ENCODE results near the gene PLXNA4. TPM values are rescaled to one million over a fixed set of nuclear protein-coding genes. Genes with fewer than 3 reads are reported as not detected.
"Not testable (repeated sequence)": the region's sequence is repeated elsewhere in the genome, so short reads cannot be mapped to it uniquely, and the experiment has no call there.

The PLXNA4 gene
- total RNA-seq, 1 donor from 2014 or later = 67.7 TPM

- FAIRE-seq = no peak
Observed at GRCh38 chr7:132192809-132193208, 383.5 kb downstream of the PLXNA4 start.

GRCh38 chr7:132191418-132191817 lies 384.9 kb downstream of the PLXNA4 start:
- DNase-seq (ENCODE audit: low spot score in 2 of 2) = no peak
- no peak for FAIRE-seq

More at GRCh38 chr7:132192809-132193208, 383.5 kb downstream of the PLXNA4 start:
- DNase-seq (ENCODE audit: low spot score in 2 of 2) = no peak

- DNase-seq (ENCODE audit: low spot score in 2 of 2) (no peak), FAIRE-seq (no peak)
Observed at GRCh38 chr7:132190683-132191082, 385.6 kb downstream of the PLXNA4 start.

GRCh38 chr7:132189881-132190280 lies 386.4 kb downstream of the PLXNA4 start:
- no peak for FAIRE-seq
- DNase-seq (ENCODE audit: low spot score in 2 of 2) = no peak

GRCh38 chr7:132187869-132188789 lies 388.1 kb downstream of the PLXNA4 start:
- DNase-seq (ENCODE audit: low spot score in 2 of 2) = no peak
- no peak for FAIRE-seq

GRCh38 chr7:132187391-132187790 lies 388.9 kb downstream of the PLXNA4 start:
- DNase-seq (ENCODE audit: low spot score in 2 of 2) (no peak), FAIRE-seq (no peak)

GRCh38 chr7:132185150-132185549 lies 391.1 kb downstream of the PLXNA4 start:
- DNase-seq (ENCODE audit: low spot score in 2 of 2) (no peak), FAIRE-seq (no peak)

GRCh38 chr7:132183781-132184380 lies 392.4 kb downstream of the PLXNA4 start:
- DNase-seq (ENCODE audit: low spot score in 2 of 2) (no peak), FAIRE-seq (no peak)

- FAIRE-seq = no peak
- DNase-seq (ENCODE audit: low spot score in 2 of 2) = no peak
Observed at GRCh38 chr7:132182992-132183391, 393.3 kb downstream of the PLXNA4 start.

GRCh38 chr7:132181946-132182685 lies 394.2 kb downstream of the PLXNA4 start:
- no peak for DNase-seq (ENCODE audit: low spot score in 2 of 2)
- no peak for FAIRE-seq

- FAIRE-seq = no peak
Observed at GRCh38 chr7:132181371-132181770, 394.9 kb downstream of the PLXNA4 start.

GRCh38 chr7:132180481-132180880 lies 395.8 kb downstream of the PLXNA4 start:
- FAIRE-seq (no peak), DNase-seq (ENCODE audit: low spot score in 2 of 2) (no peak)

More at GRCh38 chr7:132181371-132181770, 394.9 kb downstream of the PLXNA4 start:
- DNase-seq (ENCODE audit: low spot score in 2 of 2) = no peak

GRCh38 chr7:132179681-132180080 lies 396.6 kb downstream of the PLXNA4 start:
- FAIRE-seq (no peak), DNase-seq (ENCODE audit: low spot score in 2 of 2) (no peak)

- no peak for DNase-seq (ENCODE audit: low spot score in 2 of 2)
- FAIRE-seq = no peak
Observed at GRCh38 chr7:132179080-132179430, 397.2 kb downstream of the PLXNA4 start.

- not testable (repeated sequence) for FAIRE-seq; DNase-seq (ENCODE audit: low spot score in 2 of 2)
Observed at GRCh38 chr7:132178402-132179079, 397.7 kb downstream of the PLXNA4 start.

GRCh38 chr7:132177708-132178401 lies 398.4 kb downstream of the PLXNA4 start:
- FAIRE-seq (no peak), DNase-seq (ENCODE audit: low spot score in 2 of 2) (no peak)

- DNase-seq (ENCODE audit: low spot score in 2 of 2) (no peak), FAIRE-seq (no peak)
Observed at GRCh38 chr7:132176719-132177118, 399.6 kb downstream of the PLXNA4 start.

GRCh38 chr7:132171130-132171576 lies 405.1 kb downstream of the PLXNA4 start:
- DNase-seq (ENCODE audit: low spot score in 2 of 2) = no peak
- no peak for FAIRE-seq

- DNase-seq (ENCODE audit: low spot score in 2 of 2) (no peak), FAIRE-seq (no peak)
Observed at GRCh38 chr7:132169730-132170129, 406.5 kb downstream of the PLXNA4 start.

- no peak for FAIRE-seq
- no peak for DNase-seq (ENCODE audit: low spot score in 2 of 2)
Observed at GRCh38 chr7:132168239-132168638, 408.0 kb downstream of the PLXNA4 start.

All from frontal cortex (tissue), 4 donors.